HEK293 (cell line): ENCODE measurements around the gene OBSCN.

Experiments used
- CTCF ChIA-PET: fragments of 350-600 bp; formaldehyde crosslinking; extraction: SDS; loops from one replicate; lab custom pipeline; 2021; ENCODE audit warnings: antibody characterized with exemption; lab: Yijun Ruan, JAX
- POLR2A ChIA-PET: fragments of 300-600 bp; formaldehyde crosslinking; extraction: SDS; loops from one replicate; lab custom pipeline; 2020; ENCODE audit warnings: antibody characterized with exemption, inconsistent platforms; lab: Yijun Ruan, JAX
- H3K27ac ChIP-seq: fragments of 200-500 bp; sonication (Bioruptor generic); 2 replicates; pipeline ENCODE4 v1.5.1; 2014; ENCODE audit warnings: low read depth, low read length, control low read depth, inconsistent platforms; ENCODE audit errors: extremely low read depth
- H3K36me3 ChIP-seq, 2 experiments: fragments of 200-500 bp in 1 of 2; sonication (Bioruptor generic) in 1 of 2; 1 replicate in 1 of 2; 2 replicates in 1 of 2; pipeline ENCODE4 v1.5.1; 2014 to 2017; ENCODE audit warnings: inconsistent platforms in 2 of 2, low read length in 2 of 2; ENCODE audit not compliant: control insufficient read depth in 2 of 2, insufficient read depth in 1 of 2
- H3K4me1 ChIP-seq: fragments of 200-500 bp; sonication (Bioruptor generic); 2 replicates; pipeline ENCODE4 v1.5.1; 2014; ENCODE audit warnings: mild to moderate bottlenecking, low read length, inconsistent platforms; ENCODE audit not compliant: control insufficient read depth, insufficient read depth
- H3K4me3 ChIP-seq: 2 replicates; pipeline ENCODE4 v1.5.1; 2011; ENCODE audit warnings: low read depth, mild to moderate bottlenecking, control low read depth, low read length, moderate library complexity
- H3K9me3 ChIP-seq: fragments of 200-500 bp; sonication (Bioruptor generic); 2 replicates; pipeline ENCODE4 v1.5.1; 2014; ENCODE audit warnings: low read depth, low read length, inconsistent platforms; ENCODE audit not compliant: control insufficient read depth, insufficient read depth
- AEBP2 ChIP-seq: fragments of 450-650 bp; formaldehyde crosslinking; IDR thresholded peaks from 2 replicates; pipeline ENCODE4 v1.5.1; 2016; ENCODE audit warnings: missing biosample characterization, missing genetic modification characterization, borderline replicate concordance
- KLF10 ChIP-seq: fragments of 450-650 bp; IDR thresholded peaks from 2 replicates; pipeline ENCODE4 v1.5.1; 2018; ENCODE audit warnings: missing biosample characterization, mild to moderate bottlenecking, missing genetic modification characterization
- KLF9 ChIP-seq: fragments of 450-650 bp; formaldehyde crosslinking; IDR thresholded peaks from 2 replicates; pipeline ENCODE4 v1.5.1; 2016; ENCODE audit warnings: missing biosample characterization, missing genetic modification characterization, low read depth
- SCRT1 ChIP-seq: fragments of 450-650 bp; formaldehyde crosslinking; IDR thresholded peaks from 2 replicates; pipeline ENCODE4 v1.5.1; 2016; ENCODE audit warnings: missing biosample characterization, missing genetic modification characterization, borderline replicate concordance
- ZNF19 ChIP-seq: fragments of 450-650 bp; formaldehyde crosslinking; IDR thresholded peaks from 2 replicates; pipeline ENCODE4; 2016; ENCODE audit warnings: missing biosample characterization, missing genetic modification characterization, low read depth
- ZNF202 ChIP-seq: fragments of 450-650 bp; formaldehyde crosslinking; IDR thresholded peaks from 2 replicates; pipeline ENCODE4 v1.5.1; 2016; ENCODE audit warnings: missing biosample characterization, missing genetic modification characterization, borderline replicate concordance
- ZNF23 ChIP-seq: fragments of 450-650 bp; formaldehyde crosslinking; IDR thresholded peaks from 2 replicates; pipeline ENCODE4 v1.5.1; 2016; ENCODE audit warnings: missing biosample characterization, missing genetic modification characterization, borderline replicate concordance
- ZNF248 ChIP-seq: fragments of 450-650 bp; formaldehyde crosslinking; IDR thresholded peaks from 2 replicates; pipeline ENCODE4 v1.5.1; 2017; ENCODE audit warnings: missing biosample characterization, missing genetic modification characterization
- ZNF37A ChIP-seq: fragments of 450-650 bp; IDR thresholded peaks from 2 replicates; pipeline ENCODE4 v1.5.1; 2018; ENCODE audit warnings: missing biosample characterization, missing genetic modification characterization
- ZNF391 ChIP-seq: fragments of 450-650 bp; formaldehyde crosslinking; IDR thresholded peaks from 2 replicates; pipeline ENCODE4 v1.5.1; 2016; ENCODE audit warnings: low read depth, missing biosample characterization, missing genetic modification characterization, borderline replicate concordance
- ZNF555 ChIP-seq: fragments of 450-650 bp; formaldehyde crosslinking; conservative IDR thresholded peaks from 2 replicates; pipeline ENCODE4 v1.5.1; 2017; ENCODE audit warnings: missing biosample characterization, mild to moderate bottlenecking, missing genetic modification characterization, inconsistent platforms
- ZNF580 ChIP-seq: fragments of 450-650 bp; formaldehyde crosslinking; IDR thresholded peaks from 2 replicates; pipeline ENCODE4 v1.5.1; 2016; ENCODE audit warnings: missing biosample characterization, missing genetic modification characterization
- ZNF596 ChIP-seq: fragments of 450-650 bp; IDR thresholded peaks from 2 replicates; pipeline ENCODE4 v1.5.0; 2018; ENCODE audit warnings: missing biosample characterization, mild to moderate bottlenecking, missing genetic modification characterization, moderate library complexity
- ZNF600 ChIP-seq: fragments of 450-650 bp; formaldehyde crosslinking; IDR thresholded peaks from 2 replicates; pipeline ENCODE4 v1.5.1; 2016; ENCODE audit warnings: missing biosample characterization, missing genetic modification characterization
- ZNF639 ChIP-seq: fragments of 450-650 bp; formaldehyde crosslinking; IDR thresholded peaks from 2 replicates; pipeline ENCODE4 v1.5.1; 2016; ENCODE audit warnings: missing biosample characterization, missing genetic modification characterization
- ZNF776 ChIP-seq: fragments of 450-650 bp; formaldehyde crosslinking; IDR thresholded peaks from 2 replicates; pipeline ENCODE4 v1.5.0; 2017; ENCODE audit warnings: missing biosample characterization, missing genetic modification characterization, borderline replicate concordance

OBSCN gene

GRCh38 chr1:228323401-228323800 is 115.6 kb downstream of the OBSCN start (continued):
- no peak for TF ChIP-seq AEBP2
- no peak for TF ChIP-seq ZNF23
- no peak for TF ChIP-seq ZNF202 (tag by site-specific recombination)
- no peak for TF ChIP-seq ZNF776 (tag by site-specific recombination)

- no peaks in the 10 kb centered on the region for H3K4me1 ChIP-seq
- H3K27ac ChIP-seq: no peak overlapping the region
- peaks cover 10 to 28% of the 10 kb centered on the region in 2 experiments for H3K36me3 ChIP-seq
- CTCF ChIA-PET: no interaction called here
- no peaks in the 10 kb centered on the region for H3K9me3 ChIP-seq
- TF ChIP-seq ZNF37A (tag by site-specific recombination): no peak
- peak; percentile 91 for TF ChIP-seq ZNF248
- no peak overlapping the region for H3K4me3 ChIP-seq
- POLR2A ChIA-PET: interaction anchor here (0.6 kb wide), 2 partner anchors 82 to 1016 kb away, joined by 4 to 9 read pairs; partner anchors contain the start of gene TRIM11
Observed at GRCh38 chr1:228325267-228325666, 117.4 kb downstream of the OBSCN start.

GRCh38 chr1:228329887-228330286 is 122.0 kb downstream of the OBSCN start:
- no peak overlapping the region for H3K4me3 ChIP-seq
- H3K4me1 ChIP-seq: no peaks in the 10 kb centered on the region
- no peaks in the 10 kb centered on the region for H3K9me3 ChIP-seq
- no peak for TF ChIP-seq ZNF391
- ChIA-PET POLR2A (no interaction called here), CTCF (interaction anchor here (0.6 kb wide), 1 partner anchor 130 kb away, joined by 3 read pairs; no protein-coding TSS in a partner anchor)
- H3K27ac ChIP-seq: no peak overlapping the region
- H3K36me3 ChIP-seq: peaks cover 0 to 3% of the 10 kb centered on the region in 2 experiments; a peak in 1 of 3 replicates

GRCh38 chr1:228332797-228333738 is 125.2 kb downstream of the OBSCN start:
- ChIA-PET POLR2A (interaction anchor here (0.6 kb wide), 1 partner anchor 168 kb away, joined by 6 read pairs; the partner anchor contains the start of gene IBA57), CTCF (no interaction called here)
- no peaks in the 10 kb centered on the region for H3K36me3 ChIP-seq
- no peaks in the 10 kb centered on the region for H3K9me3 ChIP-seq
- H3K4me3 ChIP-seq: no peak overlapping the region
- H3K27ac ChIP-seq: no peak overlapping the region
- no peaks in the 10 kb centered on the region for H3K4me1 ChIP-seq
- TF ChIP-seq KLF9 (no peak), ZNF639 (no peak), ZNF555 (no peak), ZNF596 (no peak), ZNF600 (tag by site-specific recombination) (no peak), KLF10 (tag by site-specific recombination) (no peak), ZNF19 (tag by site-specific recombination) (no peak), SCRT1 (tag by site-specific recombination) (no peak), ZNF580 (tag by site-specific recombination) (no peak)
